ENCODE results near the gene PSEN1.

- TF ChIP-seq, protein P1, sequence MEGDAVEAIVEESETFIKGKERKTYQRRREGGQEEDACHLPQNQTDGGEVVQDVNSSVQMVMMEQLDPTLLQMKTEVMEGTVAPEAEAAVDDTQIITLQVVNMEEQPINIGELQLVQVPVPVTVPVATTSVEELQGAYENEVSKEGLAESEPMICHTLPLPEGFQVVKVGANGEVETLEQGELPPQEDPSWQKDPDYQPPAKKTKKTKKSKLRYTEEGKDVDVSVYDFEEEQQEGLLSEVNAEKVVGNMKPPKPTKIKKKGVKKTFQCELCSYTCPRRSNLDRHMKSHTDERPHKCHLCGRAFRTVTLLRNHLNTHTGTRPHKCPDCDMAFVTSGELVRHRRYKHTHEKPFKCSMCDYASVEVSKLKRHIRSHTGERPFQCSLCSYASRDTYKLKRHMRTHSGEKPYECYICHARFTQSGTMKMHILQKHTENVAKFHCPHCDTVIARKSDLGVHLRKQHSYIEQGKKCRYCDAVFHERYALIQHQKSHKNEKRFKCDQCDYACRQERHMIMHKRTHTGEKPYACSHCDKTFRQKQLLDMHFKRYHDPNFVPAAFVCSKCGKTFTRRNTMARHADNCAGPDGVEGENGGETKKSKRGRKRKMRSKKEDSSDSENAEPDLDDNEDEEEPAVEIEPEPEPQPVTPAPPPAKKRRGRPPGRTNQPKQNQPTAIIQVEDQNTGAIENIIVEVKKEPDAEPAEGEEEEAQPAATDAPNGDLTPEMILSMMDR (conservative IDR thresholded peaks at IDR 0.05; ENCODE audit: low read depth, low read length) = no peak
- TF ChIP-seq EZH2 (IDR thresholded peaks at IDR 0.05; ENCODE audit: borderline replicate concordance, low read depth, low read length, poor library complexity, severe bottlenecking) = no peak
Measured at GRCh38 chr14:73223049-73223448, 86.7 kb downstream of the PSEN1 start.
